ENCODE measurements around the gene RAB31. TPM values are rescaled to one million over a fixed set of nuclear protein-coding genes. Genes with fewer than 3 reads are reported as not detected.
A peak's percentile ranks its signal among the peaks of the same experiment; 100 is the strongest.

The RAB31 gene
- polyA plus RNA-seq, 1 donor (not counting 4 experiments of a cell fraction or from before 2014, with no cell fraction given), result 47.0 TPM

GRCh38 chr18:9869715-9870430, 161.8 kb downstream of the RAB31 start:
- H3K9me3 ChIP-seq (ENCODE audit: control insufficient read depth, low read depth, low read length), result peaks cover 6% of the 10 kb centered on the region
- H3K9me1 ChIP-seq (ENCODE audit: control insufficient read depth, extremely low read depth, insufficient read depth, low read length), result no peaks in the 10 kb centered on the region
- peak overlapping the region; percentile 47 for H3K27ac ChIP-seq (ENCODE audit: control insufficient read depth, insufficient read depth, low read length)
- DNase-seq (ENCODE audit: low read depth, low spot score) (no peak), FAIRE-seq (no peak)
- H3K9ac ChIP-seq (ENCODE audit: control insufficient read depth, extremely low read depth, insufficient read depth, low read length), result no peak overlapping the region
- no peaks in the 10 kb centered on the region for H4K20me1 ChIP-seq (ENCODE audit: control insufficient read depth, extremely low read depth, insufficient read depth, low read length)
- no peaks in the 10 kb centered on the region for H3K27me3 ChIP-seq (ENCODE audit: control insufficient read depth, extremely low read depth, insufficient read depth, low read length)
- no peaks in the 10 kb centered on the region for H3K79me2 ChIP-seq (ENCODE audit: control insufficient read depth, insufficient read depth, low read length)
- peak overlapping the region; percentile 13 for H3K4me2 ChIP-seq (ENCODE audit: control insufficient read depth, extremely low read depth, insufficient read depth, low read depth, low read length)
- dilution Hi-C loops (cut with MboI; ENCODE audit: extremely low pct_ligation_motif_present, low sequenced_read_pairs), result no loop called here
- no peaks in the 10 kb centered on the region for H3K36me3 ChIP-seq (ENCODE audit: control insufficient read depth in 2 of 2, extremely low read depth in 1 of 2, insufficient read depth in 2 of 2, low read length in 2 of 2)
- TF ChIP-seq EZH2 (IDR thresholded peaks at IDR 0.05; ENCODE audit: low read length) (no peak), CTCF (optimal IDR thresholded peaks at IDR 0.05 in 1 of 3, IDR thresholded peaks at IDR 0.05 in 1 of 3, conservative IDR thresholded peaks at IDR 0.05 in 1 of 3; ENCODE audit: extremely low read depth in 1 of 3, insufficient read depth in 2 of 3, low read length in 3 of 3) (no peak)
- peak overlapping the region; percentile 77 for H2AFZ ChIP-seq (ENCODE audit: control insufficient read depth, low read length)
- H3K4me3 ChIP-seq (ENCODE audit: control insufficient read depth in 2 of 3, extremely low read depth in 1 of 3, insufficient read depth in 2 of 3, low read depth in 1 of 3, low read length in 3 of 3), result no peak overlapping the region
- peaks cover 25% of the 10 kb centered on the region for H3K4me1 ChIP-seq (ENCODE audit: control insufficient read depth, extremely low read depth, insufficient read depth, low read length)

GRCh38 chr18:9870431-9871008, 162.4 kb downstream of the RAB31 start:
- Histone ChIP-seq H3K4me2 (ENCODE audit: control insufficient read depth, extremely low read depth, insufficient read depth, low read depth, low read length) (peak overlapping the region; percentile 13), H3K36me3 (ENCODE audit: control insufficient read depth in 2 of 2, extremely low read depth in 1 of 2, insufficient read depth in 2 of 2, low read length in 2 of 2) (no peaks in the 10 kb centered on the region), H2AFZ (ENCODE audit: control insufficient read depth, low read length) (peak overlapping the region; percentile 77), H3K4me1 (ENCODE audit: control insufficient read depth, extremely low read depth, insufficient read depth, low read length) (peaks cover 29% of the 10 kb centered on the region), H3K4me3 (ENCODE audit: control insufficient read depth in 2 of 3, extremely low read depth in 1 of 3, insufficient read depth in 2 of 3, low read depth in 1 of 3, low read length in 3 of 3) (no peak overlapping the region), H3K9me1 (ENCODE audit: control insufficient read depth, extremely low read depth, insufficient read depth, low read length) (no peaks in the 10 kb centered on the region), H3K27ac (ENCODE audit: control insufficient read depth, insufficient read depth, low read length) (peak overlapping the region; percentile 47), H4K20me1 (ENCODE audit: control insufficient read depth, extremely low read depth, insufficient read depth, low read length) (no peaks in the 10 kb centered on the region), H3K27me3 (ENCODE audit: control insufficient read depth, extremely low read depth, insufficient read depth, low read length) (no peaks in the 10 kb centered on the region), H3K79me2 (ENCODE audit: control insufficient read depth, insufficient read depth, low read length) (no peaks in the 10 kb centered on the region), H3K9ac (ENCODE audit: control insufficient read depth, extremely low read depth, insufficient read depth, low read length) (peak overlapping the region; percentile 4), H3K9me3 (ENCODE audit: control insufficient read depth, low read depth, low read length) (peaks cover 6% of the 10 kb centered on the region)
- dilution Hi-C loops (cut with MboI; ENCODE audit: extremely low pct_ligation_motif_present, low sequenced_read_pairs), result no loop called here
- FAIRE-seq, result no peak
- DNase-seq (ENCODE audit: low read depth, low spot score), result no peak
- TF ChIP-seq CTCF (optimal IDR thresholded peaks at IDR 0.05 in 1 of 3, IDR thresholded peaks at IDR 0.05 in 1 of 3, conservative IDR thresholded peaks at IDR 0.05 in 1 of 3; ENCODE audit: extremely low read depth in 1 of 3, insufficient read depth in 2 of 3, low read length in 3 of 3) (no peak), EZH2 (IDR thresholded peaks at IDR 0.05; ENCODE audit: low read length) (no peak)

Data from keratinocyte (primary cell).